HepG2 (cell line): ENCODE results near the gene KCTD18. TPM values are rescaled to one million over a fixed set of nuclear protein-coding genes. Genes with fewer than 3 reads are reported as not detected.
A peak's percentile ranks its signal among the peaks of the same experiment; 100 is the strongest.

Experiments
- ATAC-seq: fragments of 200-7000 bp; cut with Tn5 transposase; 3 replicates; pipeline ENCODE4 v1.9.1; 2020; ENCODE audit warnings: mild to moderate bottlenecking, moderate library complexity
- BruUV-seq: library from RNA; stranded (reverse); fragments of 400-500 nt; replicated peaks from 2 replicates; lab custom pipeline; 2021; lab: Mats Ljungman, UMichigan
- CTCF ChIA-PET: fragments of 300-600 bp; formaldehyde crosslinking; extraction: SDS; loops from one replicate; lab custom pipeline; 2021; ENCODE audit warnings: low total read pairs, inconsistent platforms, low intra/inter-chr PET ratio; lab: Yijun Ruan, JAX
- POLR2A ChIA-PET: fragments of 350-600 bp; sonication (Branson Sonifier 250); formaldehyde crosslinking; loops from one replicate; lab custom pipeline; 2020; ENCODE audit warnings: antibody characterized with exemption, inconsistent platforms; lab: Yijun Ruan, JAX
- DNase-seq: peaks from one replicate; pipeline ENCODE4 v3.0.0-alpha.2; 2015; ENCODE audit warnings: low spot score
- FAIRE-seq: peaks from 3 replicates; lab custom pipeline; 2011; peaks lifted over from hg19 to GRCh38; lab: Jason Lieb, UNC
- H2AFZ ChIP-seq: one replicate; pipeline ENCODE4 v1.6.1; 2011; ENCODE audit warnings: low read length, inconsistent platforms
- H3K27ac ChIP-seq: fragments of 300-600 bp; 3 replicates; pipeline ENCODE4 v1.8.0; 2011; ENCODE audit warnings: mixed run types, mild to moderate bottlenecking, mixed read lengths, low read length, inconsistent platforms; ENCODE audit not compliant: insufficient read depth; ENCODE audit errors: extremely low read length
- H3K27me3 ChIP-seq, 2 experiments: fragments of 200-600 bp in 1 of 2; 2 replicates in 1 of 2; 3 replicates in 1 of 2; pipeline versions ENCODE4 v1.6.0 to v1.8.0; 2011; ENCODE audit warnings: low read length in 2 of 2, mild to moderate bottlenecking in 2 of 2, moderate library complexity in 2 of 2, inconsistent platforms in 1 of 2; ENCODE audit not compliant: insufficient read depth in 2 of 2, control insufficient read depth in 1 of 2
- H3K36me3 ChIP-seq, 2 experiments: fragments of 200-600 bp in 1 of 2; replicated peaks in 1 of 2; 2 replicates in 1 of 2; 3 replicates in 1 of 2; pipeline versions ENCODE4 v1.5.1 to v1.8.0; 2011; ENCODE audit warnings: low read length in 2 of 2, inconsistent platforms in 1 of 2; ENCODE audit not compliant: insufficient read depth in 2 of 2, control insufficient read depth in 1 of 2
- H3K4me1 ChIP-seq: 2 replicates; pipeline ENCODE4 v1.5.1; 2012; ENCODE audit warnings: low read length, inconsistent platforms; ENCODE audit not compliant: insufficient read depth
- H3K4me2 ChIP-seq: 2 replicates; pipeline ENCODE4 v1.6.0; 2011; ENCODE audit warnings: low read depth, low read length, inconsistent platforms
- H3K4me3 ChIP-seq, 3 experiments: fragments of 200-600 bp in 1 of 3; sonication (generic), shearing (Covaris generic) in 1 of 3; replicated peaks in 1 of 3; 2 replicates each; pipeline ENCODE4 v1.5.1; 2011 to 2016; ENCODE audit warnings: low read length in 3 of 3, inconsistent platforms in 2 of 3, low read depth in 2 of 3, mild to moderate bottlenecking in 2 of 3, control low read depth in 1 of 3, mixed read lengths in 1 of 3; ENCODE audit not compliant: insufficient read depth in 1 of 3
- H3K79me2 ChIP-seq: one replicate; pipeline ENCODE4 v1.6.1; 2011; ENCODE audit warnings: low read length, inconsistent platforms; ENCODE audit not compliant: insufficient read depth
- H3K9ac ChIP-seq: 2 replicates; pipeline ENCODE4 v1.6.0; 2011; ENCODE audit warnings: mild to moderate bottlenecking, low read depth, low read length, inconsistent platforms; ENCODE audit not compliant: insufficient read depth
- H3K9me3 ChIP-seq: 2 replicates; pipeline ENCODE4 v1.5.1; 2012; ENCODE audit warnings: mild to moderate bottlenecking, low read length
- H4K20me1 ChIP-seq: 2 replicates; pipeline ENCODE4 v1.6.0; 2011; ENCODE audit warnings: inconsistent platforms, mild to moderate bottlenecking, low read length, moderate library complexity; ENCODE audit not compliant: insufficient read depth
- HDAC2 ChIP-seq: sonication (generic); formaldehyde crosslinking; IDR thresholded peaks from 2 replicates; pipeline ENCODE4 v1.4.0; 2020; ENCODE audit warnings: missing genetic modification reagents
- MYC ChIP-seq: sonication (generic); formaldehyde crosslinking; IDR thresholded peaks from 2 replicates; pipeline ENCODE4 v1.9.0; 2021; ENCODE audit warnings: missing genetic modification reagents, borderline replicate concordance
- NFIB ChIP-seq: sonication (generic); formaldehyde crosslinking; IDR thresholded peaks from 2 replicates; pipeline ENCODE4 v1.9.0; 2021; ENCODE audit warnings: missing genetic modification reagents, mild to moderate bottlenecking, borderline replicate concordance
- RBM22 ChIP-seq: fragments of 200-400 bp; formaldehyde crosslinking; optimal IDR thresholded peaks from 2 replicates; pipeline ENCODE3; 2017; ENCODE audit warnings: mild to moderate bottlenecking, low read length, moderate library complexity
- RNF219 ChIP-seq: sonication (generic); formaldehyde crosslinking; IDR thresholded peaks from 2 replicates; pipeline ENCODE4 v1.5.0; 2020; ENCODE audit warnings: mild to moderate bottlenecking, missing genetic modification reagents
- SALL2 ChIP-seq: sonication (generic); formaldehyde crosslinking; IDR thresholded peaks from 2 replicates; pipeline ENCODE4 v1.8.1; 2023; ENCODE audit warnings: mild to moderate bottlenecking, missing genetic modification reagents, inconsistent platforms
- WGBS: methylation state at CpG from one replicate; pipeline ENCODE4 v1.1.6; 2017; ENCODE audit warnings: low lambda C conversion rate; 5-methylcytosine and 5-hydroxymethylcytosine counted together
- in situ Hi-C: cut with HindIII; loops from 2 replicates; pipeline ENCODE4 v1.10.0; 2017; ENCODE audit warnings: low pct_unique_long_range_greater_than_20kb; ENCODE audit not compliant: extremely low pct_ligation_motif_present
- intact Hi-C: fragments of 100-400 bp; cut with micrococcal nuclease; formaldehyde crosslinking; loops from one replicate; pipeline ENCODE4 v1.10.0; 2022; ENCODE audit not compliant: unreplicated experiment
- polyA plus RNA-seq, 8 experiments: library from polyadenylated mRNA; depleted of rRNA in 3 of 8; stranded (reverse) in 7 of 8; unstranded in 1 of 8; fragments of >200 nt; fragmentation: Illumina TruSeq in 4 of 8; extraction: Trizol in 4 of 8; gene quantifications; 2 replicates each; pipeline versions ENCODE4 v1.2.1 to v1.2.3, GENCODE V29; 2011 to 2016; ENCODE audit warnings: low read depth in 4 of 8, missing spikeins in 1 of 8, mixed read lengths in 1 of 8; ENCODE audit not compliant: insufficient read depth in 1 of 8
- total RNA-seq, 5 experiments: library from RNA; depleted of rRNA; stranded (reverse); fragments of >200 nt; fragmentation: Illumina TruSeq; extraction: Trizol; gene quantifications; 2 replicates each; pipeline ENCODE4 v1.2.3, GENCODE V29; 2016; ENCODE audit warnings: low read depth in 1 of 5

KCTD18 gene
- total and polyA plus RNA-seq, 2 of the 13 experiments (the other 11 are each of a cell fraction or from before 2014, with no cell fraction given): 2.2 to 7.1 TPM

GRCh38 chr2:200443376-200443775 lies 66.5 kb downstream of the KCTD18 start:
- peaks cover 41 to 93% of the 10 kb centered on the region in 2 experiments for H3K36me3 ChIP-seq
- H3K4me1 ChIP-seq: no peaks in the 10 kb centered on the region
- POLR2A ChIA-PET: no interaction called here
- no peaks in the 10 kb centered on the region for H3K9me3 ChIP-seq
- no peak overlapping the region for H3K4me3 ChIP-seq
- in situ Hi-C loops: no loop called here
- no peak overlapping the region for H3K4me2 ChIP-seq
- no peaks in the 10 kb centered on the region for H3K27me3 ChIP-seq
- no peak overlapping the region for H3K9ac ChIP-seq
- no TSS peak for BruUV-seq
- WGBS: 79% methylated on average over 5 of the region's 5 CpGs
- DNase-seq (no peak), ATAC-seq (no peak)
- H3K27ac ChIP-seq: no peak overlapping the region
- intact Hi-C loops: no loop called here
- H2AFZ ChIP-seq: no peak overlapping the region
- H4K20me1 ChIP-seq: no peaks in the 10 kb centered on the region
- no peaks in the 10 kb centered on the region for H3K79me2 ChIP-seq
- CTCF ChIA-PET: no interaction called here
- TF ChIP-seq RNF219 (CRISPR knock-in tag): no peak
- TF ChIP-seq RBM22: peak; percentile 16
- TF ChIP-seq HDAC2 (CRISPR knock-in tag): no peak
- TF ChIP-seq, all 625 proteins: peak for 1
- no peak for FAIRE-seq

GRCh38 chr2:200442471-200442870 lies 67.4 kb downstream of the KCTD18 start:
- H3K4me1 ChIP-seq: no peaks in the 10 kb centered on the region
- no peak overlapping the region for H2AFZ ChIP-seq
- no peak overlapping the region for H3K4me3 ChIP-seq
- H4K20me1 ChIP-seq: no peaks in the 10 kb centered on the region
- POLR2A ChIA-PET: no interaction called here
- H3K36me3 ChIP-seq: peaks cover 42 to 96% of the 10 kb centered on the region in 2 experiments
- H3K9ac ChIP-seq: no peak overlapping the region
- FAIRE-seq (no peak), DNase-seq (no peak), ATAC-seq (no peak)
- H3K27ac ChIP-seq: no peak overlapping the region
- in situ Hi-C loops: no loop called here
- intact Hi-C loops: no loop called here
- 100% methylated on average over 1 of the region's 1 CpG for WGBS
- no TSS peak for BruUV-seq
- H3K79me2 ChIP-seq: no peaks in the 10 kb centered on the region
- CTCF ChIA-PET: no interaction called here
- no peaks in the 10 kb centered on the region for H3K27me3 ChIP-seq
- no peaks in the 10 kb centered on the region for H3K9me3 ChIP-seq
- no peak for TF ChIP-seq MYC
- no peak for TF ChIP-seq NFIB (CRISPR knock-in tag)
- TF ChIP-seq SALL2 (CRISPR knock-in tag): no peak
- H3K4me2 ChIP-seq: no peak overlapping the region
